OCI-LY7 (cell line): ENCODE measurements around the gene KCNMA1. TPM values are rescaled to one million over a fixed set of nuclear protein-coding genes. Genes with fewer than 3 reads are reported as not detected.

Experiments
- BruUV-seq: library from RNA; stranded (reverse); fragments of 400-500 nt; replicated peaks from 2 replicates; lab custom pipeline; 2021; lab: Mats Ljungman, UMichigan
- CTCF ChIA-PET: fragments of 300-600 bp; sonication (Branson Sonifier 250); formaldehyde crosslinking; loops from one replicate; lab custom pipeline; 2022; ENCODE audit warnings: antibody characterized with exemption; ENCODE audit not compliant: unreplicated experiment; lab: Charles Lee
- POLR2A ChIA-PET: fragments of 300-600 bp; sonication (Branson Sonifier 250); formaldehyde crosslinking; loops from one replicate; lab custom pipeline; 2022; ENCODE audit warnings: antibody characterized with exemption; lab: Charles Lee
- DNase-seq: peaks from one replicate; pipeline ENCODE4 v3.0.0-alpha.2; 2015; ENCODE audit warnings: low spot score
- H2AFZ ChIP-seq: fragments of 200-600 bp; sonication (generic), shearing (Covaris generic); 2 replicates; pipeline ENCODE4 v1.6.1; 2014; ENCODE audit warnings: mild to moderate bottlenecking, antibody characterized with exemption, low read length, moderate library complexity
- H3K27ac ChIP-seq: fragments of 200-600 bp; sonication (generic); 2 replicates; pipeline ENCODE4 v1.5.1; 2014; ENCODE audit warnings: mixed run types, low read depth, mild to moderate bottlenecking, moderate library complexity, low read length, inconsistent platforms; ENCODE audit not compliant: poor library complexity, severe bottlenecking
- H3K36me3 ChIP-seq: fragments of 200-600 bp; sonication (generic); 2 replicates; pipeline ENCODE4 v1.6.1; 2014; ENCODE audit warnings: mild to moderate bottlenecking, antibody characterized with exemption, low read length, moderate library complexity, mixed read lengths; ENCODE audit not compliant: insufficient read depth
- H3K4me1 ChIP-seq: fragments of 200-600 bp; sonication (generic); 2 replicates; pipeline ENCODE4 v1.5.1; 2014; ENCODE audit warnings: mild to moderate bottlenecking, low read length; ENCODE audit not compliant: insufficient read depth, poor library complexity, severe bottlenecking
- H3K4me2 ChIP-seq: fragments of 200-600 bp; sonication (generic); 2 replicates; pipeline ENCODE4 v1.6.1; 2014; ENCODE audit warnings: mild to moderate bottlenecking, low read length
- H3K4me3 ChIP-seq: fragments of 200-600 bp; sonication (generic); 2 replicates; pipeline ENCODE4 v1.5.1; 2014; ENCODE audit warnings: mild to moderate bottlenecking, low read depth, low read length; ENCODE audit not compliant: poor library complexity, severe bottlenecking
- H3K79me2 ChIP-seq: fragments of 200-600 bp; sonication (generic); 2 replicates; pipeline ENCODE4 v1.6.1; 2016; ENCODE audit warnings: low read depth, mild to moderate bottlenecking, low read length, moderate library complexity, mixed read lengths; ENCODE audit not compliant: insufficient read depth
- H3K9me2 ChIP-seq: fragments of 200-600 bp; sonication (generic); 2 replicates; pipeline ENCODE4 v1.6.1; 2016; ENCODE audit warnings: mild to moderate bottlenecking, low read length, mixed read lengths; ENCODE audit not compliant: insufficient read depth
- H3K9me3 ChIP-seq: fragments of 200-600 bp; sonication (generic); 2 replicates; pipeline ENCODE4 v1.6.1; 2014; ENCODE audit warnings: mild to moderate bottlenecking, mixed run types, low read length, mixed read lengths
- H4K20me1 ChIP-seq: fragments of 200-600 bp; sonication (generic); 2 replicates; pipeline ENCODE4 v1.6.1; 2014; ENCODE audit warnings: mild to moderate bottlenecking, antibody characterized with exemption, low read length, moderate library complexity, mixed read lengths; ENCODE audit not compliant: insufficient read depth
- CTCF ChIP-seq: fragments of 200-600 bp; sonication (generic); conservative IDR thresholded peaks from 2 replicates; pipeline ENCODE4 v1.5.1; 2014; ENCODE audit warnings: mild to moderate bottlenecking, antibody characterized with exemption, low read length, moderate library complexity, mixed read lengths
- EZH2phosphoT487 ChIP-seq: fragments of 200-600 bp; sonication (generic); IDR thresholded peaks from 2 replicates; pipeline ENCODE4 v1.6.1; 2018; ENCODE audit warnings: low read depth, borderline replicate concordance, mild to moderate bottlenecking, mixed run types, antibody characterized with exemption, low read length, moderate library complexity, mixed read lengths
- intact Hi-C: fragments of 100-400 bp; cut with micrococcal nuclease; formaldehyde crosslinking; loops from one replicate; pipeline ENCODE4 v1.10.0; 2022; ENCODE audit not compliant: unreplicated experiment
- total RNA-seq, 2 experiments: library from RNA; depleted of rRNA in 1 of 2; stranded (reverse); fragments of >200 nt in 1 of 2; shearing (Covaris generic) in 1 of 2; gene quantifications; 2 replicates each; pipeline ENCODE4 v1.2.3, GENCODE V29; 2014 to 2022

The KCNMA1 gene
- total RNA-seq, 2 experiments from 2014 or later: not detected

GRCh38 chr10:77236029-77236428 is 401.6 kb downstream of the KCNMA1 start:
- Histone ChIP-seq H3K79me2 (no peaks in the 10 kb centered on the region), H4K20me1 (no peaks in the 10 kb centered on the region), H3K9me2 (no peaks in the 10 kb centered on the region), H3K9me3 (no peaks in the 10 kb centered on the region), H3K36me3 (no peaks in the 10 kb centered on the region), H2AFZ (no peak overlapping the region), H3K4me1 (no peaks in the 10 kb centered on the region), H3K27ac (no peak overlapping the region), H3K4me2 (no peak overlapping the region), H3K4me3 (no peak overlapping the region)
- DNase-seq: no peak
- BruUV-seq: no TSS peak
- no peak for TF ChIP-seq EZH2phosphoT487
- no peak for TF ChIP-seq CTCF
- ChIA-PET POLR2A (no interaction called here), CTCF (no interaction called here)
- intact Hi-C loops: no loop called here

- no peak overlapping the region for H3K4me3 ChIP-seq
- H3K9me3 ChIP-seq: no peaks in the 10 kb centered on the region
- no peaks in the 10 kb centered on the region for H4K20me1 ChIP-seq
- no peaks in the 10 kb centered on the region for H3K79me2 ChIP-seq
- H3K36me3 ChIP-seq: no peaks in the 10 kb centered on the region
- CTCF ChIA-PET: no interaction called here
- no peaks in the 10 kb centered on the region for H3K4me1 ChIP-seq
- TF ChIP-seq EZH2phosphoT487 (no peak), CTCF (no peak)
- no peak for DNase-seq
- no TSS peak for BruUV-seq
- H2AFZ ChIP-seq: no peak overlapping the region
- H3K27ac ChIP-seq: no peak overlapping the region
- H3K9me2 ChIP-seq: no peaks in the 10 kb centered on the region
- intact Hi-C loops: no loop called here
- POLR2A ChIA-PET: no interaction called here
- no peak overlapping the region for H3K4me2 ChIP-seq
Observed at GRCh38 chr10:77234599-77234998, 403.0 kb downstream of the KCNMA1 start.

GRCh38 chr10:77233466-77233865 is 404.1 kb downstream of the KCNMA1 start:
- no peaks in the 10 kb centered on the region for H3K9me2 ChIP-seq
- no peak overlapping the region for H3K4me3 ChIP-seq
- intact Hi-C loops: no loop called here
- H2AFZ ChIP-seq: no peak overlapping the region
- TF ChIP-seq CTCF (no peak), EZH2phosphoT487 (no peak)
- CTCF ChIA-PET: no interaction called here
- BruUV-seq: no TSS peak
- no peak overlapping the region for H3K27ac ChIP-seq
- no peak for DNase-seq
- no peak overlapping the region for H3K4me2 ChIP-seq
- no peaks in the 10 kb centered on the region for H4K20me1 ChIP-seq
- H3K9me3 ChIP-seq: no peaks in the 10 kb centered on the region
- H3K79me2 ChIP-seq: no peaks in the 10 kb centered on the region
- POLR2A ChIA-PET: no interaction called here
- no peaks in the 10 kb centered on the region for H3K36me3 ChIP-seq
- no peaks in the 10 kb centered on the region for H3K4me1 ChIP-seq
